ENCODE results near the gene DYNC2LI1. TPM values are rescaled to one million over a fixed set of nuclear protein-coding genes. Genes with fewer than 3 reads are reported as not detected.

The DYNC2LI1 gene
- total RNA-seq, 1 donor from 2014 or later, result 20.0 TPM

DNA sequence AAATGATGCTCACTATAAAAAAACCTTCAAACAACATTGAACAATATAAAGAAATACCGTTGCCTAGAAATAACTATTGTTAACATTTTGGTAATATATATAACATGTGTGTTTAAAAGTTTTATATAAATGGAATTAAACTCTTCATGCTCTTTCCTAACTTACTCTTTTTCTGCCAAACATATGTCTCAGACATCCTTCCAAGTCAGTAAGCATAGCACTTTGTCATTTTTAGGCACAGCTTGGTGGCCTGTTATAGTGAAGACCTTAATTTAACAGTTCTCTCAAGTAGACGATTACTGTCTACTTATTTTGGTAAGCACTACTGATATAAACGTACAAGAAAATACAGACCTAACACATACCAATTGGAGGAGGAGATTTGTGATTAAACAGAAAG is 40.9 kb downstream of the DYNC2LI1 start:
- TF ChIP-seq CTCF (conservative IDR thresholded peaks at IDR 0.05), result no peak
- Mint-ChIP-seq H3K4me1 (peaks cover 3% of the 10 kb centered on the region), H3K27me3 (ENCODE audit: low read depth) (no peaks in the 10 kb centered on the region), H3K4me3 (no peak overlapping the region), H3K36me3 (ENCODE audit: low read depth) (peaks cover 9% of the 10 kb centered on the region), H3K27ac (ENCODE audit: unreplicated experiment) (no peak overlapping the region), H3K9me3 (peaks cover 7% of the 10 kb centered on the region)
- DNase-seq (ENCODE audit: low read depth, low spot score), result no peak

- H3K4me1 Mint-ChIP-seq, result peaks cover 3% of the 10 kb centered on the region
- H3K4me3 Mint-ChIP-seq, result no peak overlapping the region
- no peak for DNase-seq (ENCODE audit: low read depth, low spot score)
- TF ChIP-seq CTCF (conservative IDR thresholded peaks at IDR 0.05), result no peak
- H3K9me3 Mint-ChIP-seq, result peaks cover 7% of the 10 kb centered on the region
- H3K27me3 Mint-ChIP-seq (ENCODE audit: low read depth), result no peaks in the 10 kb centered on the region
- H3K27ac Mint-ChIP-seq (ENCODE audit: unreplicated experiment), result no peak overlapping the region
- H3K36me3 Mint-ChIP-seq (ENCODE audit: low read depth), result peaks cover 9% of the 10 kb centered on the region
Measured at GRCh38 chr2:43818761-43819160, 44.9 kb downstream of the DYNC2LI1 start.

DNA sequence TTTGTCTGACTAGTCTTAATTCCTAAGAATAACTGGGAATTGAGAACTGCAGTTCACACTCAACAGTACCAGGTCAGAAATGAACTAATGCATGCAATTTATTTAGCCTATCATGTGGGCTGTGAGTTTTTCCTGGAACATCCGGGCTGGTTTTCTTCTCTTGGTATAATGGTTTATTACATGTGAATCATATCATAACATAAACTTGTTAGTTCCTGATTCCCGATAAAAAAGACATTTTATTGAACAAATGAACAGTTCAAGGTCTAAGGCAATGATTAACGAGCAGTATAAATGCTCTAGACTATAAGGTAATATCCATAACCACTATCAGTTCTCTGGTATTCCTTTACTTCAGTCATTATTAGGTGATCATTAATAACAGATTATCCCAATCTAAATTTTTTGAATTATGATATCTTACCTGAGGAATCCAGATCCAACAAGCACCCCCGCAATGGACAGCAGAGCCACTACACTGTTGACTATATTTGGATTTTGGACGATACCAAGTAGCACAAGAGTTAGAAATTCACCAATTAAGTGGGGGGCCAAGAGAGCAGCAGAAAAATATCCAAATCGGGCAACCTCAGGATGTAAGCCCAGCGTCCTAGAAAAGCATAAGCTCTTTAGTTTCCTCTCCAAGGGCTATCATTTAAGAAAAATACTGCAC is 45.8 kb downstream of the DYNC2LI1 start:
- Mint-ChIP-seq H3K27me3 (ENCODE audit: low read depth) (no peaks in the 10 kb centered on the region), H3K9me3 (peaks cover 7% of the 10 kb centered on the region), H3K36me3 (ENCODE audit: low read depth) (peaks cover 9% of the 10 kb centered on the region), H3K4me1 (peaks cover 3% of the 10 kb centered on the region), H3K4me3 (no peak overlapping the region), H3K27ac (ENCODE audit: unreplicated experiment) (no peak overlapping the region)
- no peak for DNase-seq (ENCODE audit: low read depth, low spot score)
- no peak for TF ChIP-seq CTCF (conservative IDR thresholded peaks at IDR 0.05)

GRCh38 chr2:43822839-43823238 is 49.0 kb downstream of the DYNC2LI1 start:
- no peaks in the 10 kb centered on the region for H3K36me3 Mint-ChIP-seq (ENCODE audit: low read depth)
- H3K27me3 Mint-ChIP-seq (ENCODE audit: low read depth), result no peaks in the 10 kb centered on the region
- no peak for DNase-seq (ENCODE audit: low read depth, low spot score)
- no peak overlapping the region for H3K4me3 Mint-ChIP-seq
- H3K4me1 Mint-ChIP-seq, result no peaks in the 10 kb centered on the region
- H3K9me3 Mint-ChIP-seq, result no peaks in the 10 kb centered on the region
- TF ChIP-seq CTCF (conservative IDR thresholded peaks at IDR 0.05), result no peak
- no peak overlapping the region for H3K27ac Mint-ChIP-seq (ENCODE audit: unreplicated experiment)

GRCh38 chr2:43823751-43824150 is 49.9 kb downstream of the DYNC2LI1 start:
- DNase-seq (ENCODE audit: low read depth, low spot score), result no peak
- TF ChIP-seq CTCF (conservative IDR thresholded peaks at IDR 0.05), result no peak
- Mint-ChIP-seq H3K4me1 (no peaks in the 10 kb centered on the region), H3K4me3 (no peak overlapping the region), H3K27ac (ENCODE audit: unreplicated experiment) (no peak overlapping the region), H3K36me3 (ENCODE audit: low read depth) (no peaks in the 10 kb centered on the region), H3K9me3 (no peaks in the 10 kb centered on the region), H3K27me3 (ENCODE audit: low read depth) (no peaks in the 10 kb centered on the region)

Data from neural crest cell (in vitro differentiated cells).